Adrenal gland (tissue), 12 donors: ENCODE data around the gene UEVLD. TPM values are rescaled to one million over a fixed set of nuclear protein-coding genes. Genes with fewer than 3 reads are reported as not detected.

Source experiments
- DNase-seq, 7 donors: peaks; one replicate each; pipeline ENCODE4 v3.0.0-alpha.2; 2019 to 2020
- H3K27ac ChIP-seq, 5 donors: fragments of 200-600 bp; sonication (generic) in 4 of 5; 1 replicate in 3 of 5; 2 replicates in 2 of 5; pipeline versions ENCODE4 v1.5.1 to v1.8.0; 2016 to 2020; ENCODE audit warnings: mild to moderate bottlenecking in 1 of 5
- H3K27me3 ChIP-seq: fragments of 200-600 bp; 2 replicates; pipeline ENCODE4 v1.8.0; 2021
- H3K36me3 ChIP-seq, 2 donors: fragments of 200-600 bp; replicated peaks in 1 of 2; 1 replicate in 1 of 2; 2 replicates in 1 of 2; pipeline versions ENCODE4 v1.5.1 to v1.8.0; 2018 to 2022
- H3K4me1 ChIP-seq, 2 donors: fragments of 200-600 bp; replicated peaks in 1 of 2; 1 replicate in 1 of 2; 2 replicates in 1 of 2; pipeline versions ENCODE4 v1.5.1 to v1.8.0; 2018 to 2021
- H3K4me3 ChIP-seq, 4 donors: fragments of 200-600 bp; sonication (generic) in 3 of 4; one replicate each; pipeline ENCODE4 v1.5.1; 2016 to 2018
- H3K9me3 ChIP-seq, 3 donors: fragments of 200-600 bp; sonication (generic) in 1 of 3; replicated peaks in 1 of 3; 1 replicate in 2 of 3; 2 replicates in 1 of 3; pipeline versions ENCODE4 v1.5.1 to v1.8.0; 2016 to 2021
- CTCF ChIP-seq, 6 experiments: fragments of 450-650 bp in 4 of 6; fragments of 200-600 bp in 2 of 6; sonication (generic) in 1 of 6; IDR thresholded peaks; 1 replicate in 5 of 6; 2 replicates in 1 of 6; pipeline versions ENCODE4 v1.5.1 to v1.8.0; 2016 to 2021; ENCODE audit warnings: antibody characterized with exemption in 6 of 6, mild to moderate bottlenecking in 2 of 6, moderate library complexity in 1 of 6
- POLR2A ChIP-seq, 2 donors: fragments of 450-650 bp; IDR thresholded peaks; one replicate each; pipeline ENCODE4 v1.6.1; 2017; ENCODE audit warnings: antibody characterized with exemption in 2 of 2, mild to moderate bottlenecking in 2 of 2, moderate library complexity in 1 of 2
- WGBS, 4 donors: extraction: QIAGEN DNeasy Blood & Tissue Kit in 2 of 4; methylation state at CpG; one replicate each; pipeline versions ENCODE4 v1.1.5 to v1.1.7; 2013 to 2017; 5-methylcytosine and 5-hydroxymethylcytosine counted together
- intact Hi-C, 2 donors: fragments of 100-400 bp; cut with DNase I; formaldehyde crosslinking; loops; one replicate each; pipeline versions ENCODE4 v1.14.1 to v1.15.0; 2022 to 2023
- polyA plus RNA-seq, 3 donors: library from polyadenylated mRNA; stranded (reverse); fragments of 200-250 nt in 2 of 3; fragments of 350-450 nt in 1 of 3; fragmentation: Illumina TruSeq in 1 of 3; extraction: RNeasy Lipid Tissue Mini Kit (QIAGEN cat#74804) in 1 of 3; gene quantifications; one replicate each; pipeline ENCODE4 v1.2.3, GENCODE V29; 2013 to 2014
- total RNA-seq, 9 donors: library from RNA; depleted of rRNA in 4 of 9; stranded (reverse); fragments of >200 nt in 4 of 9; fragments of 120-200 nt in 1 of 9; fragmentation: NEBNext Ultra II Directional in 1 of 9; extraction: Animal tissue kit (Norgen Biotek cat#: 25700) in 1 of 9; gene quantifications; one replicate each; pipeline versions ENCODE4 v1.1.0 to v1.2.4, GENCODE V29; 2013 to 2023
- donor health status: healthy with polysubstance abuse.
- donor health status: Bipolar disorder and iron deficiency.
- donor health status: DM: yes; HTN: yes; CAD: no.
- donor health status: DM: no; HTN: no; CAD: no.
- donor health status: DM: no; HTN: no; CAD: no.
- donor health status: DM: yes; HTN: yes; CAD: no.

UEVLD gene
- total and polyA plus RNA-seq, 12 donors = 4.1 to 32.8 (median 23.5) TPM

GRCh38 chr11:18612394-18612793, 23.9 kb upstream of the UEVLD start:
- H3K4me3 ChIP-seq = no peak overlapping the region
- no peak overlapping the region for H3K27ac ChIP-seq
- no peak for TF ChIP-seq CTCF (IDR thresholded peaks at IDR 0.05)
- TF ChIP-seq POLR2A (IDR thresholded peaks at IDR 0.05) = no peak
- H3K4me1 ChIP-seq = peaks cover 16 to 19% of the 10 kb centered on the region in 2 donors
- WGBS, 4 donors = 90 to 98% (median 96%) methylated on average over 4 of the region's 4 CpGs
- H3K27me3 ChIP-seq = no peaks in the 10 kb centered on the region
- H3K9me3 ChIP-seq = no peaks in the 10 kb centered on the region
- DNase-seq = no peak
- H3K36me3 ChIP-seq = peaks cover 0 to 52% of the 10 kb centered on the region in 2 donors
- intact Hi-C loops = no loop called here

DNA sequence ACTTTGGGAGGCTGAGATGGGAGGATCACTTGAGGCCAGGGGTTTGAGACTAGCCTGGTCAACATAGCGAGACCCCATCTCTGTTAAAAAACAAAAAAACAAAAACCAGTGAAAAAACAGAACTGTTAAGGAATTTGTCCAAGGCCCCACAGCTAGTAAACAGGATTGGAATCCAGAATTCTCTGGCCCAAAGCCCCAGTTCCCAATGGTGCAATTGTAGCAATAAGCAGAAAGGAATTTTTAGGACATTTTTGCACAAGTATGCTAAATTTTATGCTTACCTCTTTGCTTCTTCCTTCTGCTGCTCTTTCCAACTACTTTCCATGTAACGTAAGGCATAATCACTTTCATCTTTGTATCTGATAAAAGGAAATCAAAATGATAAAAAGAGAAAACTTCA, 22.7 kb upstream of the UEVLD start:
- no peak overlapping the region for H3K27ac ChIP-seq
- 92 to 98% (median 96%) methylated on average over 2 of the region's 2 CpGs for WGBS, 4 donors
- peaks cover 0 to 55% of the 10 kb centered on the region in 2 donors for H3K36me3 ChIP-seq
- H3K4me1 ChIP-seq = peaks cover 16 to 19% of the 10 kb centered on the region in 2 donors
- no peak overlapping the region for H3K4me3 ChIP-seq
- no peak for TF ChIP-seq POLR2A (IDR thresholded peaks at IDR 0.05)
- no peak for TF ChIP-seq CTCF (IDR thresholded peaks at IDR 0.05)
- no peaks in the 10 kb centered on the region for H3K9me3 ChIP-seq
- intact Hi-C loops = no loop called here
- no peak for DNase-seq
- no peaks in the 10 kb centered on the region for H3K27me3 ChIP-seq

DNA sequence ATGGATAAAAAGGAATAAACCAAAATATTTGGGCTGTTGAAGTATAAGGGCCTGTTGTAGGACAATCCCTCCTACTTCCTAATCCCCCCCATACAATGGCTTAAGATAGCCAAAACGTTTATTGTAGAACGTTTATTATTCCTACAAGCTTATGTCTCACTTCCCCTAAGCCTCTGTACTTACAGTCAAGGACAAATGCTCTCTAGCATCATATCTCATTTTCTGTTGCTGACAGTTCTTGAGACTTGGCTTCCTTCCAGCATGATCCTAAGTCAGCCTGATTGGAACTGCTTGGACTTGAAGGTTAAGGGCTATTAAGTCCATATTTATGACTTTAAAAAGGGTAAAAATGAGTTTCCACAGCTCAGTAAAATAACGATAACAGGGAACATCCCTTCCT, 19.8 kb upstream of the UEVLD start:
- Histone ChIP-seq H3K27me3 (no peaks in the 10 kb centered on the region), H3K27ac (peak overlapping the region in 3 of 5 donors; percentile 17 to 43 (median 39)), H3K36me3 (peaks cover 0 to 44% of the 10 kb centered on the region in 2 donors), H3K4me1 (peaks cover 16 to 19% of the 10 kb centered on the region in 2 donors), H3K9me3 (no peaks in the 10 kb centered on the region), H3K4me3 (peak overlapping the region in 1 of 4 donors; percentile 1)
- TF ChIP-seq CTCF (IDR thresholded peaks at IDR 0.05) = no peak
- no peak for TF ChIP-seq POLR2A (IDR thresholded peaks at IDR 0.05)
- DNase-seq = peak in 2 of 7 donors; percentile 21 to 46
- 20 to 29% (median 24%) methylated on average over 3 of the region's 3 CpGs for WGBS, 4 donors
- intact Hi-C loops = no loop called here

- Histone ChIP-seq H3K4me1 (no peaks in the 10 kb centered on the region), H3K27ac (no peak overlapping the region), H3K9me3 (no peaks in the 10 kb centered on the region), H3K36me3 (peaks cover 0 to 7% of the 10 kb centered on the region in 2 donors), H3K27me3 (no peaks in the 10 kb centered on the region), H3K4me3 (no peak overlapping the region)
- TF ChIP-seq CTCF (IDR thresholded peaks at IDR 0.05) = no peak
- no peak for TF ChIP-seq POLR2A (IDR thresholded peaks at IDR 0.05)
- intact Hi-C loops = no loop called here
- WGBS, 4 donors = 92 to 97% (median 95%) methylated on average over 4 of the region's 4 CpGs
- DNase-seq = no peak
These were observed 12.5 kb upstream of the UEVLD start for GRCh38 chr11:18600915-18601569.
